GM12874 (cell line): ENCODE results near the gene HACL1.

Experiments
- CTCF ChIP-seq: IDR thresholded peaks from 2 replicates; pipeline ENCODE4 v1.5.1; 2011; ENCODE audit warnings: low read depth, mild to moderate bottlenecking, control low read depth, low read length, moderate library complexity; ENCODE audit not compliant: insufficient read depth

The HACL1 gene

GRCh38 chr3:15633159-15633558 is 31.8 kb upstream of the HACL1 start:
- TF ChIP-seq CTCF, result no peak

- no peak for TF ChIP-seq CTCF
Measured at GRCh38 chr3:15632212-15632580, 30.8 kb upstream of the HACL1 start.

GRCh38 chr3:15631426-15632211 is 30.2 kb upstream of the HACL1 start:
- TF ChIP-seq CTCF, result no peak

- TF ChIP-seq CTCF, result no peak
Measured at GRCh38 chr3:15630646-15631350, 29.4 kb upstream of the HACL1 start.

GRCh38 chr3:15629860-15630597 is 28.7 kb upstream of the HACL1 start:
- TF ChIP-seq CTCF, result peak; percentile 55

GRCh38 chr3:15628967-15629366 is 27.6 kb upstream of the HACL1 start:
- TF ChIP-seq CTCF, result no peak
